ENCODE measurements around the gene ZNF488.

The ZNF488 gene

GRCh38 chr10:47330366-47330765 lies 53.7 kb downstream of the ZNF488 start:
- DNase-seq (ENCODE audit: low spot score), result no peak

- no peak for DNase-seq (ENCODE audit: low spot score)
Measured at GRCh38 chr10:47329855-47330254, 54.2 kb downstream of the ZNF488 start.

- no peak for DNase-seq (ENCODE audit: low spot score)
Measured at GRCh38 chr10:47326927-47327330, 57.2 kb downstream of the ZNF488 start.

- peak; percentile 20 for DNase-seq (ENCODE audit: low spot score)
Measured at GRCh38 chr10:47326306-47326926, 57.7 kb downstream of the ZNF488 start.

- DNase-seq (ENCODE audit: low spot score), result no peak
Measured at GRCh38 chr10:47325303-47326291, 58.5 kb downstream of the ZNF488 start.

GRCh38 chr10:47323636-47324296 lies 60.3 kb downstream of the ZNF488 start:
- no peak for DNase-seq (ENCODE audit: low spot score)

GRCh38 chr10:47323087-47323486 lies 61.0 kb downstream of the ZNF488 start:
- no peak for DNase-seq (ENCODE audit: low spot score)

GRCh38 chr10:47322300-47323061 lies 61.6 kb downstream of the ZNF488 start, which contains the start of gene GDF2:
Gene GDF2 (plus strand): TSS chr10:47322454. CDS start chr10:47322669, 215 bp downstream.
- no peak for DNase-seq (ENCODE audit: low spot score)

- no peak for DNase-seq (ENCODE audit: low spot score)
Measured at GRCh38 chr10:47321521-47322195, 62.4 kb downstream of the ZNF488 start.

- no peak for DNase-seq (ENCODE audit: low spot score)
Measured at GRCh38 chr10:47320812-47321211, 63.3 kb downstream of the ZNF488 start.

GRCh38 chr10:47319784-47320183 lies 64.3 kb downstream of the ZNF488 start:
- no peak for DNase-seq (ENCODE audit: low spot score)

GRCh38 chr10:47318706-47319105 lies 65.4 kb downstream of the ZNF488 start:
- peak; percentile 29 for DNase-seq (ENCODE audit: low spot score)

GRCh38 chr10:47317251-47317650 lies 66.8 kb downstream of the ZNF488 start:
- no peak for DNase-seq (ENCODE audit: low spot score)

- no peak for DNase-seq (ENCODE audit: low spot score)
Measured at GRCh38 chr10:47316131-47316530, 68.0 kb downstream of the ZNF488 start.

Data from SW480 (cell line).